Activated CD8-positive, alpha-beta memory T cell treated with anti-CD3 and anti-CD28 coated beads for 1 hour (primary cell): ENCODE results near the gene SEMA6B.
"Not testable (repeated sequence)": the region's sequence is repeated elsewhere in the genome, so short reads cannot be mapped to it uniquely, and the experiment has no call there.

Experiments used
- DNase-seq, 2 donors: peaks; one replicate each; pipeline ENCODE4 v3.0.0-alpha.2; 2020; ENCODE audit warnings: low read depth in 1 of 2; ENCODE audit errors: extremely low read depth in 1 of 2

The SEMA6B gene

GRCh38 chr19:4533334-4533733 is 26.1 kb downstream of the SEMA6B start:
- no peak for DNase-seq

- DNase-seq, result no peak
These were observed 27.8 kb downstream of the SEMA6B start for GRCh38 chr19:4531562-4532165.

GRCh38 chr19:4529924-4530522 is 29.5 kb downstream of the SEMA6B start:
- no peak for DNase-seq

- no peak for DNase-seq
These were observed 30.6 kb downstream of the SEMA6B start for GRCh38 chr19:4528843-4529242.

- not testable (repeated sequence) for DNase-seq
These were observed 32.1 kb downstream of the SEMA6B start for GRCh38 chr19:4527377-4527776.

GRCh38 chr19:4525563-4526002 is 33.9 kb downstream of the SEMA6B start:
- DNase-seq, result no peak

GRCh38 chr19:4524808-4525562 is 34.5 kb downstream of the SEMA6B start:
- DNase-seq, result peak; percentile 4 to 51

- DNase-seq, result no peak
These were observed 36.0 kb downstream of the SEMA6B start for GRCh38 chr19:4523306-4524110.

GRCh38 chr19:4522291-4523002 is 37.0 kb downstream of the SEMA6B start:
- no peak for DNase-seq

- no peak for DNase-seq
These were observed 37.6 kb downstream of the SEMA6B start for GRCh38 chr19:4521888-4522242.

GRCh38 chr19:4521170-4521887 is 38.2 kb downstream of the SEMA6B start:
- no peak for DNase-seq

GRCh38 chr19:4519521-4520277 is 39.8 kb downstream of the SEMA6B start:
- DNase-seq, result no peak

- no peak for DNase-seq
These were observed 40.4 kb downstream of the SEMA6B start for GRCh38 chr19:4519172-4519496.

- no peak for DNase-seq
These were observed 40.9 kb downstream of the SEMA6B start, which contains the start of gene PLIN4 for GRCh38 chr19:4518345-4519171. TSS of gene PLIN4 (minus strand) at chr19:4518486. CDS start at chr19:4518272, 214 bp downstream.

GRCh38 chr19:4517451-4518057 is 41.9 kb downstream of the SEMA6B start:
- no peak for DNase-seq

- no peak for DNase-seq
These were observed 42.6 kb downstream of the SEMA6B start for GRCh38 chr19:4516939-4517300.

- no peak for DNase-seq
These were observed 43.1 kb downstream of the SEMA6B start for GRCh38 chr19:4516199-4516938.
